Astrocyte of the cerebellum (primary cell): ENCODE data around the gene AGPAT4.

ENCODE experiments used
- DNase-seq: peaks from one replicate; pipeline ENCODE4 v3.0.0-alpha.2; 2011; ENCODE audit warnings: low read depth
- H3K4me3 ChIP-seq: 2 replicates; pipeline ENCODE4 v1.5.1; 2011; ENCODE audit warnings: mild to moderate bottlenecking, low read depth, low read length, moderate library complexity
- in situ Hi-C: cut with HindIII; loops from 2 replicates; pipeline ENCODE4 v1.10.0; 2017; ENCODE audit warnings: low sequenced_read_pairs
- TF ChIP-seq, protein P1 (sequence below): IDR thresholded peaks from 2 replicates; pipeline ENCODE4 v1.5.1; 2012; ENCODE audit warnings: low read length, low read depth, moderate library complexity, mild to moderate bottlenecking; ENCODE audit errors: missing control alignments

Gene AGPAT4

GRCh38 chr6:161150136-161150535, 123.7 kb downstream of the AGPAT4 start:
- in situ Hi-C loops = no loop called here
- no peak for DNase-seq
- TF ChIP-seq, protein P1, sequence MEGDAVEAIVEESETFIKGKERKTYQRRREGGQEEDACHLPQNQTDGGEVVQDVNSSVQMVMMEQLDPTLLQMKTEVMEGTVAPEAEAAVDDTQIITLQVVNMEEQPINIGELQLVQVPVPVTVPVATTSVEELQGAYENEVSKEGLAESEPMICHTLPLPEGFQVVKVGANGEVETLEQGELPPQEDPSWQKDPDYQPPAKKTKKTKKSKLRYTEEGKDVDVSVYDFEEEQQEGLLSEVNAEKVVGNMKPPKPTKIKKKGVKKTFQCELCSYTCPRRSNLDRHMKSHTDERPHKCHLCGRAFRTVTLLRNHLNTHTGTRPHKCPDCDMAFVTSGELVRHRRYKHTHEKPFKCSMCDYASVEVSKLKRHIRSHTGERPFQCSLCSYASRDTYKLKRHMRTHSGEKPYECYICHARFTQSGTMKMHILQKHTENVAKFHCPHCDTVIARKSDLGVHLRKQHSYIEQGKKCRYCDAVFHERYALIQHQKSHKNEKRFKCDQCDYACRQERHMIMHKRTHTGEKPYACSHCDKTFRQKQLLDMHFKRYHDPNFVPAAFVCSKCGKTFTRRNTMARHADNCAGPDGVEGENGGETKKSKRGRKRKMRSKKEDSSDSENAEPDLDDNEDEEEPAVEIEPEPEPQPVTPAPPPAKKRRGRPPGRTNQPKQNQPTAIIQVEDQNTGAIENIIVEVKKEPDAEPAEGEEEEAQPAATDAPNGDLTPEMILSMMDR = no peak
- H3K4me3 ChIP-seq = no peak overlapping the region

GRCh38 chr6:161143663-161144430, 130.0 kb downstream of the AGPAT4 start:
- in situ Hi-C loops = loop anchor here (10.0 kb wide), 1 partner anchor 99 kb away; no protein-coding TSS in a partner anchor
- no peak overlapping the region for H3K4me3 ChIP-seq
- TF ChIP-seq, protein P1 = no peak
- DNase-seq = no peak

DNA sequence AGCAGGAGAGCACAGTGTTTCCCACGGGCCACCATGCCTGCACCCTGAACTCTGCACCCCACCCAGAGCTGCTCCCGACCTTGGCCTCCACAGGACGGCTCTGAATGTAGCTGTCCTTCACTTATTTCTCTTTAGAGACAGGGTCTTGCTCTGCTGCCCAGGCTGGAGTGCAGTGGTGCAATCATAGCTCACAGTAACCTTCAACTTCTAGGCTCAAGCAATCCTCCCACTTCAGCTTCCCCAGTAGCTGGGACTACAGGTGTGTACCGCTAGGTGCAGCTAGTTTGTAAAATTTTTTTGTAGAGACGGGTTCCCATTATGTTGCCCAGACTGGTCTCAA, 130.9 kb downstream of the AGPAT4 start:
- TF ChIP-seq, protein P1 = no peak
- no peak overlapping the region for H3K4me3 ChIP-seq
- in situ Hi-C loops = loop anchor here (10.0 kb wide), 1 partner anchor 98 kb away; no protein-coding TSS in a partner anchor
- no peak for DNase-seq

GRCh38 chr6:161141173-161141572, 132.7 kb downstream of the AGPAT4 start:
- H3K4me3 ChIP-seq = no peak overlapping the region
- TF ChIP-seq, protein P1 = no peak
- DNase-seq = no peak
- in situ Hi-C loops = loop anchor here (10.0 kb wide), 1 partner anchor 96 kb away; no protein-coding TSS in a partner anchor

DNA sequence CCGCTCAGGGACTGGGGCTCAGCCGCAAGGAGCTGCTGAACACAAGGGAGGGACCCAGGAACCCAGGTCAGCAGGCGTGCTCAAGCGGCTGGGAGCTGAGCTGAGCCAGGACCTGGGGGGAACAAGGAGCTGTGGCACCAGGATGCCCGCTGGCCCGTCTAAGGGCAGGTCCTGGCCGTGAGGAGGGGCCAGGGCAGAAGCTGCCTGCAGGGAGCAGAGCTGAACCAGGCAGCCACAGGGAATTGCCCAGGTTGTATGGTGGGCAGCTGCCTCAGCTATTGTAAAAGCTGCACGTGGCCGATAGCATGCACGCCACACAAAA, 133.3 kb downstream of the AGPAT4 start:
- in situ Hi-C loops = loop anchor here (10.0 kb wide), 1 partner anchor 96 kb away; no protein-coding TSS in a partner anchor
- TF ChIP-seq, protein P1 = no peak
- no peak for DNase-seq
- no peak overlapping the region for H3K4me3 ChIP-seq

DNA sequence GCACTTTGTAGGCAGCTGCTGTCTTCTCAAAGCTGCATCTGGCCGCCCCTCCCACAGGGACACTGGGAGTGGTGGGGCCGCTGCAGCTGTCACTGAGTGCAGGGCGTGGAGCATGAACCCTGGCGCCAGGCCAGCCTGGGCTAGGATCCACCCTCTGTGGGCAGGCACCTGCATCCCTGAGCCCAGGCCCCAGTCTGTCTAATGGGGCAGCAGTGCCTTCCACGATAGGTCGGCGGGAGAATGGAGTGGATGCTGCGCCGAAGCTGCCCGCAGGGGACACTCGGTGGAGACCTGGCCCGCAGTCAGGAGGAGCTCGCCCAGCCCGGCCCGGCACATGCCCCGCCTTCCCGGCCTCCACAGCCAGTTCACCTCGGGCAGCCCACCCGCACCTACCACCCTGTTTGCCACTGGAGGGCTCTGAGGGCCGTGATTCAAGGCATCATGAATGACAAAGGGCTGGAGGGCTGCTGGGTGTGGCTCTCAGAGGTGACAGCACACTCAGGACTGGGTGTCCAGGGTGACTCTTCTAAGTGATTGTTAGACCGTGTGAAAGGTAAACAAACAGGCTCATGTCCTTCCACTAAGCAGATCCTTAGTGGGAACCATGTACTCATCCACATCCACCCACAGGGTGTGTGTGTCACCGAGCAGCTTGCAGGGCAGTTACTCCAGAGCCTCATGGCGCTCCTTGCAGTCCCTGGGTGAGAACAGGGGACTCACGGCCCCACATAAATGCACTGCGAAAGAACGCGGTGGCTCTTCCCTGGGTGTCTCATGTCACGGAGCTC, 133.9 kb downstream of the AGPAT4 start:
- TF ChIP-seq, protein P1 = no peak
- H3K4me3 ChIP-seq = no peak overlapping the region
- no peak for DNase-seq
- in situ Hi-C loops = loop anchor here (10.0 kb wide), 1 partner anchor 95 kb away; no protein-coding TSS in a partner anchor
